ENCODE measurements around the gene ATP13A5. TPM values are rescaled to one million over a fixed set of nuclear protein-coding genes. Genes with fewer than 3 reads are reported as not detected.

ATP13A5 gene
- total and polyA plus RNA-seq, 2 of the 8 experiments (the other 6 are each of a cell fraction or from before 2014, with no cell fraction given) = not detected

DNA sequence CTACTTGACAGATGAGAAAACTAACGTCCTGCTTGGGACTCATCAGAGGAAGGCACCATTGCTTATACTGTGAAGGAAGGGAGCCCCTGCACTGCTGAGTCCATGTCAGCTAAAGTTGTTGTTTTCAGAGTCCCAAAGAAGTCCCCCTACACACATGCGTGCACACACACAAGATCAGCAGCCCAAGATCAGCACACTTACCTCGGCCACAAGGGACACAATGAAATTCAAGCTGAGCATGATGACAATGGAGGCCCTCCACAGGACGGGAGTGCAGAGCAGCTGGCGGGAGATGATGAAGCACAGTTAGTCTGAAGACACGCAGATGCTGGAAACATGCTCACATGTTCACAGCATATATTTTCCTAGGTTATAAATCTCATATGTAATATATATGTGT is 28.6 kb upstream of the ATP13A5 start:
- whole genome bisulfite sequencing, 2 experiments (ENCODE audit: extremely low coverage in 1 of 2, insufficient coverage in 1 of 2, insufficient read length in 1 of 2, insufficient replicate concordance in 2 of 2, low coverage in 1 of 2, low lambda C conversion rate in 2 of 2, missing lambda C conversion rate in 1 of 2) = 83% methylated on average over 6 of the region's 6 CpGs; no CpG with 5 or more reads in 1 of the 2 experiments
- no peak overlapping the region for H3K9ac ChIP-seq (replicated peaks in 1 of 4; ENCODE audit: extremely low read depth in 1 of 4, low read depth in 3 of 4, low read length in 3 of 4)
- no peak overlapping the region for H2BK120ac ChIP-seq (replicated peaks; ENCODE audit: low read depth, low read length)
- no peaks in the 10 kb centered on the region for H3K79me2 ChIP-seq (ENCODE audit: control insufficient read depth in 1 of 2, insufficient read depth in 2 of 2, low read length in 2 of 2)
- no peak overlapping the region for H3K4me3 ChIP-seq (ENCODE audit: extremely low read depth in 1 of 4, insufficient read depth in 2 of 4, low read depth in 3 of 4, low read length in 4 of 4)
- CTCF ChIA-PET (ENCODE audit: partially characterized antibody) = interaction anchor here (0.6 to 1.6 kb wide), 2 partner anchors 9 to 1109 kb away, joined by 4 to 5 read pairs; no protein-coding TSS in a partner anchor
- H2AK5ac ChIP-seq (ENCODE audit: low read depth, low read length) = no peak overlapping the region
- FAIRE-seq (no peak), DNase-seq (ENCODE audit: low read depth in 1 of 2, low spot score in 2 of 2) (peak in 1 of 2 experiments; percentile 44)
- H3K4me1 ChIP-seq (replicated peaks in 1 of 4; ENCODE audit: control insufficient read depth in 3 of 4, insufficient read depth in 4 of 4, low read length in 3 of 4) = peaks cover 2 to 8% (median 5%) of the 10 kb centered on the region in 4 experiments
- H4K20me1 ChIP-seq (replicated peaks in 1 of 2; ENCODE audit: control insufficient read depth in 1 of 2, insufficient read depth in 2 of 2, low read length in 2 of 2) = no peaks in the 10 kb centered on the region
- H3K23ac ChIP-seq (ENCODE audit: insufficient read length) = no peak overlapping the region
- H2BK5ac ChIP-seq (ENCODE audit: low read depth, low read length) = no peak overlapping the region
- H3K27ac ChIP-seq (ENCODE audit: low read depth, low read length) = no peak overlapping the region
- no peak overlapping the region for H2BK12ac ChIP-seq (ENCODE audit: low read depth, low read length)
- H3K36me3 ChIP-seq (ENCODE audit: control insufficient read depth in 2 of 4, insufficient read depth in 4 of 4, low read length in 3 of 4) = no peaks in the 10 kb centered on the region
- H2AFZ ChIP-seq (ENCODE audit: low read length) = no peak overlapping the region
- H4K91ac ChIP-seq (replicated peaks; ENCODE audit: insufficient read length, low read length) = no peak overlapping the region
- H2BK15ac ChIP-seq (ENCODE audit: low read length) = peak overlapping the region; percentile 9; the same call in 1 of the 2 replicates
- POLR2A ChIA-PET (ENCODE audit: partially characterized antibody) = no interaction called here
- no peak overlapping the region for H3K4me2 ChIP-seq (ENCODE audit: insufficient read depth in 1 of 2, low read depth in 2 of 2, low read length in 2 of 2)
- H3K14ac ChIP-seq (ENCODE audit: insufficient read length) = no peak overlapping the region
- H3K9me3 ChIP-seq (ENCODE audit: insufficient read depth in 2 of 2, low read depth in 1 of 2, low read length in 1 of 2) = 0 out of 4 replicates have a peak, but pooled peaks cover 0 to 2% of the 10 kb centered on the region in 2 experiments
- H3K23me2 ChIP-seq (ENCODE audit: low read depth, low read length) = no peaks in the 10 kb centered on the region
- H4K8ac ChIP-seq (ENCODE audit: extremely low read depth, insufficient read depth, low read length) = no peak overlapping the region
- no peaks in the 10 kb centered on the region for H3K79me1 ChIP-seq (ENCODE audit: low read depth, low read length)
- H4K5ac ChIP-seq (ENCODE audit: insufficient read length, low read depth, low read length) = peak overlapping the region; percentile 9
- no peak overlapping the region for H2BK20ac ChIP-seq (ENCODE audit: low read length)
- peak overlapping the region; percentile 1; the same call in 1 of the 2 replicates for H3K18ac ChIP-seq (ENCODE audit: extremely low read depth, low read length)
- no peak overlapping the region for H3K4ac ChIP-seq (replicated peaks; ENCODE audit: insufficient read length, low read depth, low read length)
- no peaks in the 10 kb centered on the region for H3K27me3 ChIP-seq (replicated peaks in 1 of 4; ENCODE audit: control insufficient read depth in 3 of 4, extremely low read depth in 1 of 4, insufficient read depth in 3 of 4, low read length in 3 of 4)
- no peak overlapping the region for H3K56ac ChIP-seq (replicated peaks; ENCODE audit: insufficient read length, low read depth, low read length)
- TF ChIP-seq SIX5 (IDR thresholded peaks at IDR 0.05; ENCODE audit: low read depth, low read length) = no peak
- no peak for TF ChIP-seq RAD21 (IDR thresholded peaks at IDR 0.05 in 1 of 2, conservative IDR thresholded peaks at IDR 0.05 in 1 of 2; ENCODE audit: low read depth in 2 of 2, low read length in 2 of 2)
- TF ChIP-seq FOSL1 (IDR thresholded peaks at IDR 0.05; ENCODE audit: insufficient read depth, low read depth, low read length) = no peak
- no peak for TF ChIP-seq TEAD4 (IDR thresholded peaks at IDR 0.05; ENCODE audit: low read depth, low read length)
- no peak for TF ChIP-seq USF2 (IDR thresholded peaks at IDR 0.05; ENCODE audit: low read length)
- no peak for TF ChIP-seq MAFK (IDR thresholded peaks at IDR 0.05; ENCODE audit: low read depth, low read length)
- TF ChIP-seq HDAC6 (IDR thresholded peaks at IDR 0.05; ENCODE audit: low read depth, low read length) = no peak
- TF ChIP-seq TCF12 (IDR thresholded peaks at IDR 0.05; ENCODE audit: low read depth, low read length) = no peak
- no peak for TF ChIP-seq GTF2F1 (IDR thresholded peaks at IDR 0.05; ENCODE audit: borderline replicate concordance, low read depth, low read length)
- TF ChIP-seq GABPA (IDR thresholded peaks at IDR 0.05; ENCODE audit: borderline replicate concordance, insufficient read depth, low read length) = no peak
- no peak for TF ChIP-seq JUN (IDR thresholded peaks at IDR 0.05; ENCODE audit: low read depth, low read length)
